Neutrophil (primary cell): ENCODE data around the gene RASSF4.

Experiments used
- H3K27ac ChIP-seq: fragments of 200-600 bp; sonication (generic); 2 replicates; pipeline ENCODE4 v1.5.1; 2016; ENCODE audit warnings: mild to moderate bottlenecking, moderate library complexity
- H3K27me3 ChIP-seq: fragments of 200-600 bp; sonication (generic); 2 replicates; pipeline ENCODE4 v1.6.0; 2016; ENCODE audit warnings: mild to moderate bottlenecking
- H3K36me3 ChIP-seq: fragments of 200-600 bp; sonication (generic); 2 replicates; pipeline ENCODE4 v1.5.1; 2017
- H3K4me1 ChIP-seq, 2 experiments: fragments of 200-600 bp in 1 of 2; sonication (generic) in 1 of 2; 1 replicate in 1 of 2; 2 replicates in 1 of 2; pipeline versions ENCODE4 v1.5.1 to v1.6.1; 2013 to 2016; ENCODE audit warnings: low read depth in 1 of 2, low read length in 1 of 2, mild to moderate bottlenecking in 1 of 2, moderate library complexity in 1 of 2; ENCODE audit not compliant: control insufficient read depth in 1 of 2, insufficient read depth in 1 of 2
- H3K4me3 ChIP-seq, 2 experiments: fragments of 200-600 bp in 1 of 2; sonication (generic) in 1 of 2; 1 replicate in 1 of 2; 2 replicates in 1 of 2; pipeline ENCODE4 v1.5.1; 2013 to 2016; ENCODE audit warnings: low read depth in 1 of 2, low read length in 1 of 2, mild to moderate bottlenecking in 1 of 2, moderate library complexity in 1 of 2
- H3K9me3 ChIP-seq: fragments of 200-600 bp; sonication (generic); 2 replicates; pipeline ENCODE4 v1.5.1; 2016
- CTCF ChIP-seq: fragments of 200-600 bp; sonication (generic); IDR thresholded peaks from 2 replicates; pipeline ENCODE4 v1.5.1; 2016; ENCODE audit warnings: antibody characterized with exemption

The RASSF4 gene

GRCh38 chr10:44980309-44981171 lies 20.9 kb downstream of the RASSF4 start:
- Histone ChIP-seq H3K9me3 (no peaks in the 10 kb centered on the region), H3K4me3 (no peak overlapping the region), H3K27ac (no peak overlapping the region)

GRCh38 chr10:44981172-44982113 lies 21.8 kb downstream of the RASSF4 start:
- Histone ChIP-seq H3K9me3 (no peaks in the 10 kb centered on the region), H3K4me3 (no peak overlapping the region), H3K36me3 (peaks cover 26% of the 10 kb centered on the region), H3K4me1 (no peaks in the 10 kb centered on the region), H3K27me3 (no peaks in the 10 kb centered on the region), H3K27ac (no peak overlapping the region)
- no peak for TF ChIP-seq CTCF

More at GRCh38 chr10:44980309-44981171, 20.9 kb downstream of the RASSF4 start:
- TF ChIP-seq CTCF, result no peak
- Histone ChIP-seq H3K4me1 (no peaks in the 10 kb centered on the region), H3K36me3 (peaks cover 19% of the 10 kb centered on the region), H3K27me3 (no peaks in the 10 kb centered on the region)

GRCh38 chr10:44982114-44982460 lies 22.5 kb downstream of the RASSF4 start:
- Histone ChIP-seq H3K36me3 (peaks cover 29% of the 10 kb centered on the region), H3K9me3 (no peaks in the 10 kb centered on the region), H3K27ac (no peak overlapping the region), H3K4me1 (no peaks in the 10 kb centered on the region), H3K4me3 (no peak overlapping the region), H3K27me3 (no peaks in the 10 kb centered on the region)
- TF ChIP-seq CTCF, result no peak

- Histone ChIP-seq H3K27ac (no peak overlapping the region), H3K4me3 (no peak overlapping the region), H3K27me3 (no peaks in the 10 kb centered on the region), H3K9me3 (no peaks in the 10 kb centered on the region), H3K4me1 (no peaks in the 10 kb centered on the region), H3K36me3 (peaks cover 29% of the 10 kb centered on the region)
- no peak for TF ChIP-seq CTCF
Measured at GRCh38 chr10:44982496-44982895, 22.9 kb downstream of the RASSF4 start.

- peaks cover 30% of the 10 kb centered on the region for H3K36me3 ChIP-seq
- H3K4me1 ChIP-seq, result no peaks in the 10 kb centered on the region
- H3K9me3 ChIP-seq, result no peaks in the 10 kb centered on the region
- no peak for TF ChIP-seq CTCF
- H3K27me3 ChIP-seq, result no peaks in the 10 kb centered on the region
- no peak overlapping the region for H3K27ac ChIP-seq
- no peak overlapping the region for H3K4me3 ChIP-seq
Measured at GRCh38 chr10:44983066-44983894, 23.7 kb downstream of the RASSF4 start.
